ENCODE data around the gene CLRN3.
A peak's percentile ranks its signal among the peaks of the same experiment; 100 is the strongest.

CLRN3 gene

GRCh38 chr10:127918572-127918971 lies 25.8 kb upstream of the CLRN3 start:
- DNase-seq: no peak

DNA sequence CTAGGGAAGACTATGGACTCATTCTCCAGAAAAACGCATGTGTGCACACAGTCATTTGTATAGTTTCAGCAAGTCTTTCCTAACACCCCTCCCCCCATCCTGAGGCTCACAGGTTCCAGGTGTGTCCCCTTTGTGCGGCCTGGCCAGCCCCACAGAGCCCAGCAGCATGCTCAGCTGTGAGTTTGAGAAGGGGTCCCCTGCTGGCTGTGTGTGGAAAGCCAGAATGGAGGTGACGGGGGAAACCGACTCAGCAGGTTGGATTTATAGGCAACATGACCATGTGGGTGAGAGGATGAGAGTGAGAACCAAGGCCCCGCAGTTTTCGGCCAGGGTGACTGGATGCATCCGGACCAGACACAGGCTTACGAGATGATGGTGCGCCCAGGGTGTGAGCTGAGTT lies 24.1 kb upstream of the CLRN3 start:
- DNase-seq: no peak

DNA sequence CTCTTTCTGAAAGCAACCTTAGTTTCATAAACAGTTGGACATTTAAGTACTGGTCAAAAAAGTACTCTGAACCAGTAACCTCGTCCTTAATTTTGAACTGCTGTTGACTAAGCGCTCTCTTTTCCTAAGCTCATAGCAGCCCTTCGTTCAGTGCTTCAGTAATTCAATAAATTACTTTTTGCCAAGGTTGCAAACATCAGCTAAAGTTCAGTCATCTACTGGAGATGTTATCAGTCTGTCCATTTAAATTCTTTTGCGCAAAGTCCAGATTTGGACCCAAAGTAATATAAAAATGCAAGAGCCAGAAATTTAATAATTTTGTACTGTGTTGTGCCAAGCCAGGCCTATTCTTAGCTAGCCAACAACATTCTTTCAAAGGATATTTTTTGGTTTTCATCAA lies 22.6 kb upstream of the CLRN3 start:
- no peak for DNase-seq

DNA sequence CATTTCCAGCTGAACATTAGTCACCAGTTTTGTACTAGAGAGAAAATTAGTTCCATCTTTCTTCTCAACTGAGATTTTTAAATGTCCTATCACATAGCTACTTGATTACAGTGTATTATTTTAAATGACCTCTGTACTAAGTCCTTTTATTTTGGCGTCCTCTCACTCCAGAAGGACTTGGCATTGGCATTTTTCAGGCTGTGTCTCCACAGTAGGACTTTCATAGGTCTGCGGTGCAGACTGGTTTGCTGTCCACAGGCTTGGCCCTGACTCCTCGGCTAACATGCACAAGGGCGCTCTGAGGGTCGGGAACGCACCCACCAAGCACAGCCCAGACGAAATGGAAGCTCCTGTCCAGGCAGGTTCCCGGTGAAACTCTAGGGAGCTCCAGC lies 20.6 kb upstream of the CLRN3 start:
- no peak for DNase-seq

DNA sequence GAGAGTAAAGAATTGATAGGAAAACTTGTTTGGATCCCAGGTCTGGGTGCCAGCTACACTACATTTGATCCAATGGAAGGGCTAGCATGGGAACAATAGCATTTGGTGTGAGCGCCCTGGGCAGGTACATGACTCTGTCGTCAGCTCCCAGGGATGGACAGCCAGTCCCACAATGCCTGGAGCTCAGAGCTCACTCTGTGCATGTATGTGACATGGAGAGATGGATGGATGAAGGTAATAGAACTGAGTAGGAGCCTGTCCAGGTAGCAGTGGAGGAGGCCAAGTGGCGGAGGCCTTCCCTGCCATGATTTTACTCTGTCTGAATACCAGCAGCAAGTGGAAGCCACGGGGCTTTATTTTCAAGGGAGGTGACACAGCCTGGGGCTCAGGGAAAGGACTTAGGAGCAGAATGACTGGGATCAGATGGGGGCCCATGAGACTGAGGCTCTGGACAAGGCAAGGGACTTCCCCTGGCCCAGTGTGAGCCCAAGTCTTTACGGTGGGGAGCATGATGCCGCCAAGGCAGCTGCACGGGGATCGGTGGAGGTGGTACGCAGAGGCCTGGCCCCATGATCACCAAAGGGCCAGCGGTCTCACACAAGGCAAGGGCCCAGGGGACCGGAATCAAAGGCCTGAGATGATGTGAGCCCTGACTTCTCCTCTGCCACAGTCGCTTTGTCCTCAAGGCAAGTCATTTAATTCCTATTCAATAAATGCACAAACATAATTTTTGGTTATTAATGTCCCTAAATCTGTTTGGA lies 20.0 kb upstream of the CLRN3 start:
- no peak for DNase-seq

- no peak for DNase-seq
Observed at GRCh38 chr10:127911867-127912257, 19.1 kb upstream of the CLRN3 start.

DNA sequence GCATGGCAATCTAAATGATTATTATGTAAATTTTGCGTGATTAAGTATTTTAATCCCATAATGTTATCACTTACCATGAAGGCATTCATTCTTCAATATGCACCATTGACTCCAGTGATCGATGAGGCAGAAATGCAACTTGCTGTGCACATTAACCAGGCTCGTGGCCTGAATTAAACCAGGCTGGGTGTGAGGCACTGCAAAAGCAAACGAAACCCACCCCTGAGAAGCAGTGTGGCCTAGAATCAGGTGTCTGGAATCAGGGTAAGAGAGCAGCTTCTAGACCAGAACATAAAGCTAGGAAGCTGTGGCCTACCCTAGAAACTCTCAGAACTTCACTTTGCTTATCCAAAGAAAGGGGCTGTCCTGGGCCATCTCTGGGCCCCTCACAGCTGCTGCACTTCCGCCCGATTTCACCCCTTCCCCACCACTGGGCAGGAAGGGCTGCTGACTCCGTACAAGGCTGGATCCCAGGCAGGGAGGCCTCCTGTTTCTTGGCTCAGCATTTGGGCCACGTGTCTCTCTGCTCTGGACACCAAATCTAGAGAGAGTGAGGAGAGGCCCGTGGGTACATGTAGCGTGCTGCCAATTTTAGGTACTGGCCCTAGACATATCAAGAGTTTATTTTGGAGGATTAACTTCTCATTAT lies 18.6 kb upstream of the CLRN3 start:
- DNase-seq: peak; percentile 39

DNA sequence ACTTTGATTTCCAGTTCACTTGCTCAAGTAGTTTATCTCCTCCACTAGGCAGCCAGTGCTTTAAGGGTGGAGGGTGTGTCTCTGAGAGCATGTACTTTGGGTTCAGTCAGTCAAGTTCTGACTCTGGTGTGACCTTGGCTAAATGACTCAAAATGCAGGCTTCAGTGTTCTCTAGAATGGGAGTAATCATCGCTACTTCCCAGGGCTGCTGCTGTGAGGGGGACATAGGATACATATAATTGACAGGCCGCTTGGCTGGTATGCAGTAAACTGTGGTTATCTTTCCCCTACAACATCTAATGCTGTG lies 17.7 kb upstream of the CLRN3 start:
- DNase-seq: no peak

DNA sequence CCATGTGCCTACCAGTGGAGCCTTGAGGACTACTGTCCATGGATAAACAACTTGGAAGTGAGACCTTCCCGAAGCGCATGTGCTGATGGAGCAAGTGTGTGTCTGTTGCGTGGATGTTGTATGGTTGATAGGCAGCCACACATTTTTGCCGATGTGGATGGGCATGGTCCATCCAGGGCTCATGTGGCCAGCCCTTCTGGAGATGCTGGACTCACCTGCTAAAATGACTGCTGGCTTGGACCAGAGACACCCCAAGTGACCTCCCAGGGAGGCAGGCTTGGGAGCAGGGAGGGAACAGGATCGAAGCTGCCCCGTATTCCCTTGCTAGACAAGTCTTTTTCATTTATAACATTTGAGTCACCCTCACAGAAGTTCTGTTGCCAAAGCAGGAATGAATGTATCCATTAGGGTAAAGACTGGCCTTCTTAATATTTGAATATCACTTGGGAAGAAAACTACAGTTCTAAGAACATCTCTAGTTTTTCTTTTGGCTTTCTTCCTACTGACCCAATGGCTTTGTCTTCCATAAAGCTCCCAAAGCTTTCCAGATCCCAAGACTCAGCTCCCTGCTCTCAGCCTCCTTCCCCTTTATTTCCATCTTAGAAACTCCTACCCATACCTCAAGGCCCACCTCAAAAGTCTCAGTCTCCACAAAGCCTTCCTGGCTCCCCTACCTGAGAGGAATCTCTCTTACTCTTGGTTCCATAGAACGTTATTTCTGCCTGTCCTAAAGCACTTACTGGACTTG lies 17.1 kb upstream of the CLRN3 start:
- DNase-seq: no peak

DNA sequence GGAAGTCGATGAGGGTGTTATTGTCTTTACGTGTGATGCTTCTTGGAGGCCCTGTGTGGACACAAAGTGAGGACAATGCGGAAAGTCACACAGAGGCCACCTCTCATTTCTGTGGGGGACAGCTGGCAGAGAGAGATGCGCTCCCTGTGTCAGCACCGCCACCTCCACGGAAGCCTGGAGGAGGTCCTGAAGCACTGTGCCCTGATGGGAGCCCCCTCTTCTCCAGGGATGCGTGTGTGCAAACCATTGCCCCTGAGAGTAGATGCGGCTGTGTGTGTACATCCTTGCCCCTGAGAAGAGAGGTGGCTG lies 16.2 kb upstream of the CLRN3 start:
- no peak for DNase-seq

DNA sequence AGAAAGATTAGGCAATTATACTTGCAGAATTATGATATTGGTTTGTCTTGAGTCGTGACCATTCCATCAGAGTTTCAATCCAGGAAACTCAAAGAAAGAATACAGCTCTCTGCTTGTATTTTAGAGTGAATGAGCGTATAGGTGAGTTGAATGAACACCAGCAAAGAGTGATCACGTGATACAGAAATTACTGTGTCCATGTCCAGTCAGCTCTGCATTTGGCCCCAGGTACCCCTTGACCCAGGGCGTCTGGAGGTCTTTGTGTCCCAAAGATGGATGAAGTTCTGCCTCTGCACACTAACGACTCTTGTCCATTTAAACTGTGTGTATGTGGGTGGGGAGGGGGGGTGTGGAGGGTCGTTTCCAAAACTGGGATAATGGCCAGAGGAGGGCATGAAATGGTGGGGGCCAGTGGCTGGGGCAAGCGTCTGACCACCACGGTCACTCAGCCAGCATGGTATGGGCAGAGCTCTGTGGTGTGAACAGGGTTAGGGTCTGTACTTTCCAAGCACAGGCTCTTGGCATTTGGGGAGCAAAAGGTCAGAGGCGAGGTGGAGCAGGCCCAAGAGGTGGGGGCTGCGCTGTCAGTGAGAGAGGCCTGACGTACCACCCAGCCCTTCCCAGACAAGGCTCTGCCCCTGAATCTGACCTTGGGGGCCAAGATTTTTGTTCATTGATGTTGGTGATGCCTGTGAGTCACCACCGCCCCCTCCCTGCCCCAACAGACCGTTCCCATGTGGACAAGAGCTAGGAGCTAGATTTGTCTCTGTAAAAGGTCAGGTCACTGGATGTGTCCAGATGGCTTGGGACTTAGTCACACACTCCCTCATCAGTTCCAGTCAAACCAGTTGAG lies 15.6 kb upstream of the CLRN3 start:
- no peak for DNase-seq

DNA sequence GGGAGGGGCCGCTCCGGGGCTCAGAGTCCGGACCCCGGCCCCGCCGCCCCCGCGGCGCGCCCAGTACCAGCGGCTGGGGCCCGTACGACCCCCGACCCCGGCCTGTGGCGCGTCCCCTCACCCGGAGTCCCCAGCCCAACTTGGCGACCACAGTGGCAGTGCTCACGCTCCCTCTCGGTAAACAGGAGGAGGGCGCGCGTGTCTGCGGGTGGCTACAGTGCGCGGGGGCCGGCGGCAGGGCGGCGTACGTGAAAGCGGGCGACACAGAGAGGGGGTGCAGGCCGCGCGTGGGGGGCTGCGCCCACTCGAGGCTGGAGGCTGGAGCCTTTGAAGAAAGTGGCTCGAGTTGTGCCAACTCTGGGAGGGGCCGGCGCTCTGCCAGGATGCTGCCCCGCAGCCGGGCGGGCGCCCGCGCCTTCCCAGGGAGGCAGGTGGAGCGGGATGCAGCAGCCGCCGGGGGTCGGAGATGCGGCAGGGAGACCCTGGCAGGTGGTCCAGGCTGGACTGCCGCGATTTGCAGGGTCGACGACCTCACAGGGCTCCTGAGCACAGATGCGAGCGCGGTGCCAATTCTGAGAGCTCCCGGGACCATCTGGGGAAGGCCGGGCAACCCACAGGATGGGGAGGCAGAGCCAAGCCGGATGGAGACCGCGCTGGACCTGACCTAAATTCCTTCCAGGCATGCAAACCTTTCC lies 14.8 kb upstream of the CLRN3 start:
- DNase-seq: peak; percentile 64

- DNase-seq: peak; percentile 77
Observed at GRCh38 chr10:127906548-127907377, 14.0 kb upstream of the CLRN3 start, which contains the start of gene PTPRE. Gene PTPRE (plus strand): TSS chr10:127907103. CDS start chr10:128040882, 133,779 bp downstream.

- DNase-seq: no peak
Observed at GRCh38 chr10:127905848-127906261, 13.1 kb upstream of the CLRN3 start.

DNA sequence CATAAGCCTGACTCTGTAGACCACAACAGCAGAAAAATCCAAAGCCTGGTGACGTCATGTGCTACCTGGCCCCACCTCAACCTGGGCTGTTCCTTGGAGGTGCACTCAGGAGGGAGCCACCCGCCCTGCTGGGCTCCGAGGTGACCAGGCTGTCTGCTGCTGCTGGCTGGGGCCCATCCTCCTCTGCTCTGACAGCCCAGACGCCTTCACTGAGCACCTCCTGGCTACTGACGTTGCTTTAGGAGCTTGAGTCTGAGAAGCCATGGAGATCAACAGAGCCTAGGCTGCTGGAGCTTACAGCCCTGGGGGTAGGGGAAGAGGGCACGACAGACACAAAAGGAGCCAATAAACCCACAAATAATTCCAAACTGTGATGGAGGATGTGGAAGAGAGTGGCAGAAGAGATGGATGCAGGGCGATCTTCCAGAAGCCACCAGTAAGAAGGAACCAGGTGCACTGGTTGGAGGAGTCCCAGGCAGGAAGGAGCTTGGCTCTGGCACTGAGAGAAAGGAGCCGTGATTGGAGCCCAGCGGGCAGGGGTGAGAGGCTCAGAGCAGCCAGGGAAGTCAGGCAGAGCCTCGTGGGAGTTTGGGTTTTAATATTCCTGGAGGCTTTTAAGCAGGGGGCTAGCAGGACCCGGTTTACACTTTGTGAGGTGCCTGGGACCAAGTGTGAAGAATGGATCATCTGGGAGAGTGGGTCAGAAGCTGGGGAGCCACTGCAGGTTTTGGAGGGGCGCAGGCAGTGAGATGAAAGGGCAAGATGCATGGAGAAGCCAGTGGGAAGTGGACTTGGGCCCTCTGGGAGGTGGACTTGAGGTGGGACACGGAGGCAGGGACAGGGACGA lies 12.5 kb upstream of the CLRN3 start:
- DNase-seq: no peak

- DNase-seq: no peak
Observed at GRCh38 chr10:127904311-127905000, 11.7 kb upstream of the CLRN3 start.

GRCh38 chr10:127903789-127904188 lies 11.0 kb upstream of the CLRN3 start:
- no peak for DNase-seq

DNA sequence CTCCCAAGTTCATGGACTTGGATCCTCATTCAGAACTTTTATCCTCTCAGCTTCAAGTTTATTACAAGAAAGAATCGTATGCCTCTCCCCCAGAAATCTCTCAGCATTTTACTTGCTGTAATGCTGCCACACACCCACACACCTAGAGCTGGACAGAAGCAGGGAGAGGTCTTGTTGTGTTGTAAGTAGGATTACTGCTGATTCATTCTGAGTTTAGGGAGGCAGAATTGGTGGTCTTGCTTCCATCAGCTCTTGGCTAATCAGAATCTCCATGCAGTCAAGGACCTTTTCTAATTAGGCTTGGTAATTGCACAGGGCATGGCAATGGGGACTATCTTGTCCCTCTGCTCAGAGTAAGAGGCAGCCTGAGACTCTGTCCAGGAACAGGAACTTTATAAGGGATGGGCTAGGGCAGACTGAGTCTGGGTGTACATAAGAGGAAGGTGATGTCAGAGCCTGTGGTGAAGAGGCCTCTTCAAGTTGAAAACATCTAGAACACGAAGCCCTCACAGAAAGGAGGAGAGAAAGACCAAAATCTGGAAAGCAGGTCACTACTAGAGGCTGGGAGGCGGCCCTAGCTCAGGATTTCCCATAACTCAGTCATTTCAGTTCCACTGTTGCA lies 7.1 kb upstream of the CLRN3 start:
- DNase-seq: no peak

DNA sequence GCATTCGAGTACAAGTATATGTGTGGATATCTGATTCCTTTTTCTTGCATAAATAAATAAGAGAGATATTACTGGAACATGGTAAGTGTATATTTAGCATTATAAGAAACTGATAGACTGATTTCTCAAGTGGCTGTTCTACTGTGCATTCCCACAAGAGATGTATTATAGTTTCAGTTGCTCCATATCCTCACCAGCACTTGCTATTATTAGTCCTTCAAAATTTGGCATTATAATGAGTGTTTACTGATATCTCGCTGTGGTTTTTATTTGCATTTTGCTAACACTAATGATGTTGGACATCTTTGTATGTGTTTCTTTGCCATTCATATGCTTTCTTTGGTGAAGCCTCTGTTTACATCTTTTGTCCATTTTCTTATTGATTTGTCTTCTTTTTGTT lies 4.4 kb upstream of the CLRN3 start:
- DNase-seq: no peak

GRCh38 chr10:127896590-127896989 lies 3.8 kb upstream of the CLRN3 start:
- DNase-seq: no peak

All from retina (tissue), 1 donor.